ENCODE results near the gene PCDH9. TPM values are rescaled to one million over a fixed set of nuclear protein-coding genes. Genes with fewer than 3 reads are reported as not detected.

PCDH9 gene
- total RNA-seq, 4 donors from 2014 or later = 0.37 to 2.4 (median 1.5) TPM

DNA sequence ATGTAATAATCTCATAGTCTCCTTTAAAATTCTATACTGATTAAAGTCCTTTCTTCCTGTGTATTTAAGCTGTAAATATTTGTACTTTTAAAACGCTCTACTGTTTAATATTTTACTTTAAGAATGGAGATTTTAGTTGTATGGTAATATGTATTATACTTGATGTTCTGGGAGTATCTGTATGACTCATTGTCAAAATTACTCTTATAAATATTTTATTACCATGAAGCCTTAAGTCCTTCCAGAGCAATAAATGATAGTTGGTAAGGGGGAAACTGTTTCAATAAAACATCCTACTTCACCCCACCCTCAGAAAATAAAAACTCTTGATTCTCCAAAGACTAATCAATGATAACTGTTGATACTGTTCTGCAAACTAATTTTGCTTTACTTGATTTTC lies 6.4 kb downstream of the PCDH9 start:
- intact Hi-C loops (cut with DNase I; ENCODE audit: low total_unique reads) (no loop called here), in situ Hi-C loops (cut with MboI; ENCODE audit: low pct_ligation_motif_present in 1 of 4, low pct_unique_long_range_greater_than_20kb in 1 of 4, low sequenced_read_pairs in 3 of 4) (no loop called here)
- Histone ChIP-seq H3K4me3 (no peak overlapping the region), H3K36me3 (no peaks in the 10 kb centered on the region), H3K9me3 (no peaks in the 10 kb centered on the region), H3K4me1 (no peaks in the 10 kb centered on the region), H3K27me3 (peaks cover 8% of the 10 kb centered on the region), H3K27ac (no peak overlapping the region)
- WGBS, 2 donors (ENCODE audit: low coverage in 1 of 2) = 8 to 23% methylated on average over 1 of the region's 1 CpG
- TF ChIP-seq POLR2AphosphoS5 (IDR thresholded peaks at IDR 0.05) = no peak
- TF ChIP-seq POLR2A (IDR thresholded peaks at IDR 0.05) = no peak
- TF ChIP-seq EP300 (IDR thresholded peaks at IDR 0.05; ENCODE audit: low read depth) = no peak
- TF ChIP-seq, protein P1, sequence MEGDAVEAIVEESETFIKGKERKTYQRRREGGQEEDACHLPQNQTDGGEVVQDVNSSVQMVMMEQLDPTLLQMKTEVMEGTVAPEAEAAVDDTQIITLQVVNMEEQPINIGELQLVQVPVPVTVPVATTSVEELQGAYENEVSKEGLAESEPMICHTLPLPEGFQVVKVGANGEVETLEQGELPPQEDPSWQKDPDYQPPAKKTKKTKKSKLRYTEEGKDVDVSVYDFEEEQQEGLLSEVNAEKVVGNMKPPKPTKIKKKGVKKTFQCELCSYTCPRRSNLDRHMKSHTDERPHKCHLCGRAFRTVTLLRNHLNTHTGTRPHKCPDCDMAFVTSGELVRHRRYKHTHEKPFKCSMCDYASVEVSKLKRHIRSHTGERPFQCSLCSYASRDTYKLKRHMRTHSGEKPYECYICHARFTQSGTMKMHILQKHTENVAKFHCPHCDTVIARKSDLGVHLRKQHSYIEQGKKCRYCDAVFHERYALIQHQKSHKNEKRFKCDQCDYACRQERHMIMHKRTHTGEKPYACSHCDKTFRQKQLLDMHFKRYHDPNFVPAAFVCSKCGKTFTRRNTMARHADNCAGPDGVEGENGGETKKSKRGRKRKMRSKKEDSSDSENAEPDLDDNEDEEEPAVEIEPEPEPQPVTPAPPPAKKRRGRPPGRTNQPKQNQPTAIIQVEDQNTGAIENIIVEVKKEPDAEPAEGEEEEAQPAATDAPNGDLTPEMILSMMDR (IDR thresholded peaks at IDR 0.05) = no peak
- no peak for DNase-seq

DNA sequence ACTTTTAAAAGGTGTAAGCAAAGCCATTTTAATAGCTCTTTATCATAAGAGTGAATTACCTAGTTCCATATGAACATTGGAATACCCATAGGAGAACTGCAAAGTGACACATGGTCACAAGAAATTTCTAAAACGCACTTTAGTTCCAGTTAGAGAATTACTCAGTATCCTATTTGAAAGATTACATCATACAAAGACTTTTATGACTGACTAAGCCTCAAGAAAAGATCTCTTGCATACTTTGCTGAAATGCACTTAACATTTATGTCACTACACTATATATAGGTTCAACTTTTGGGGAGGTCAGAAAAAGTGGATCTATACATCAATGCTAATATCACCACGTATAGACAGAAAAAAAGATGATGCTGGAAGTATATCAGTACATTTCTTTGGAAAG lies 7.1 kb downstream of the PCDH9 start:
- no peak for DNase-seq
- WGBS, 2 donors (ENCODE audit: low coverage in 1 of 2) = 33 to 44% methylated on average over 2 of the region's 2 CpGs
- no peak overlapping the region for H3K27ac ChIP-seq
- intact Hi-C loops (cut with DNase I; ENCODE audit: low total_unique reads) = no loop called here
- no peaks in the 10 kb centered on the region for H3K9me3 ChIP-seq
- H3K4me1 ChIP-seq = no peaks in the 10 kb centered on the region
- peaks cover 3% of the 10 kb centered on the region for H3K27me3 ChIP-seq
- in situ Hi-C loops (cut with MboI; ENCODE audit: low pct_ligation_motif_present in 1 of 4, low pct_unique_long_range_greater_than_20kb in 1 of 4, low sequenced_read_pairs in 3 of 4) = no loop called here
- TF ChIP-seq EP300 (IDR thresholded peaks at IDR 0.05; ENCODE audit: low read depth) (no peak), POLR2AphosphoS5 (IDR thresholded peaks at IDR 0.05) (no peak), POLR2A (IDR thresholded peaks at IDR 0.05) (no peak)
- TF ChIP-seq, protein P1 (IDR thresholded peaks at IDR 0.05) = no peak
- no peak overlapping the region for H3K4me3 ChIP-seq
- no peaks in the 10 kb centered on the region for H3K36me3 ChIP-seq

DNA sequence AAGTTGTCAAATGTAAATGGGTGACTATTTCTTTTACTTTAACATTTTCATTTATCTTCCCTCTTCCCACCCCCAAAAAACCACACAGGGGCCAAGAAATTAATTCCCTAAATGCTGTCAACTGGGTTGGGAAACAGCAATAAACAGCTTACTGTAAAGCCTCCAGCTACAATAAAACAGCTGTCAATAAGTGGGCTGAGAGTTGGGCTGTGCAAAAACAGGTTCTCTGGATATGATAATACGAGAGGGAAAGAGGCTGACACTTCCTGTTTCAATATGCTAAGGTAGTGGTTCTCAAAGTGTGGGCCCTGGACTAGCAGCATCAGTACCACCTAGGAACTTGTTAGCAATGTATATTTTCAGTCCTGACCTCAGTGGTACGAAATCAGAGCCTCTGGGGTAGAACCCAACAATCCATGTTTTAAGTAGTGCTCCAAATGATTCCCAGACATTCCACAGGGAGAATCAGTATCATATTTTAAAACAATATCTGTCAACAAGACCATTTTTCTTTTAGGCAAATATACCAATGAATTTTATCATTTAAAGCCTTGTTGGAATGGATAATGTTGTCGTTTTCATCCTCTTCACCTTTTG lies 8.4 kb downstream of the PCDH9 start:
- H3K4me3 ChIP-seq = no peak overlapping the region
- H3K4me1 ChIP-seq = no peaks in the 10 kb centered on the region
- no peak for TF ChIP-seq POLR2A (IDR thresholded peaks at IDR 0.05)
- no peak for TF ChIP-seq EP300 (IDR thresholded peaks at IDR 0.05; ENCODE audit: low read depth)
- TF ChIP-seq, protein P1 (IDR thresholded peaks at IDR 0.05) = no peak
- TF ChIP-seq POLR2AphosphoS5 (IDR thresholded peaks at IDR 0.05) = no peak
- no peaks in the 10 kb centered on the region for H3K36me3 ChIP-seq
- H3K27ac ChIP-seq = no peak overlapping the region
- intact Hi-C loops (cut with DNase I; ENCODE audit: low total_unique reads) (no loop called here), in situ Hi-C loops (cut with MboI; ENCODE audit: low pct_ligation_motif_present in 1 of 4, low pct_unique_long_range_greater_than_20kb in 1 of 4, low sequenced_read_pairs in 3 of 4) (no loop called here)
- no peak for DNase-seq
- H3K9me3 ChIP-seq = no peaks in the 10 kb centered on the region
- 48 to 59% methylated on average over 3 of the region's 3 CpGs for WGBS, 2 donors (ENCODE audit: low coverage in 1 of 2)
- no peaks in the 10 kb centered on the region for H3K27me3 ChIP-seq

DNA sequence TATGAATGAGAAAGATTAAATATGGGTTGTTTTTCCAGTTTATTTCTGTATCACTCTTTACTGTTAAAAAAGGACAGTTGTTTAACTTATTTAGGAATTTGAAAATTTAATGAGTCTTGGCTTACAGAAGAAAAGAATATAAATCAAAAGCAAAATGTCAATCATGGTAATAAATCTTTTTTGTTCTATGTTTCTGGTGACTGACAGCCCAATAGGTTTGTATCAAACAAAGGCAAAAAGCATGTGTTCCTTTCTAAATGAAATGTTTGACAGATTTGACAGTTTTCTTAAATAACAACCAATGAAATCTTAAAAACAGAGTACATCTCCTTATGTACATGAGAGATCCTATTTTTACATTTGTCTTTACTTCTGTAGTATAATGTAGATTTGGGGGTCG lies 11.0 kb downstream of the PCDH9 start:
- no peaks in the 10 kb centered on the region for H3K36me3 ChIP-seq
- intact Hi-C loops (cut with DNase I; ENCODE audit: low total_unique reads) = no loop called here
- H3K27ac ChIP-seq = no peak overlapping the region
- no peak for TF ChIP-seq EP300 (IDR thresholded peaks at IDR 0.05; ENCODE audit: low read depth)
- TF ChIP-seq, protein P1 (IDR thresholded peaks at IDR 0.05) = no peak
- no peak for TF ChIP-seq POLR2AphosphoS5 (IDR thresholded peaks at IDR 0.05)
- no peak for TF ChIP-seq POLR2A (IDR thresholded peaks at IDR 0.05)
- no peaks in the 10 kb centered on the region for H3K4me1 ChIP-seq
- 75 to 83% methylated on average over 1 of the region's 1 CpG for WGBS, 2 donors (ENCODE audit: low coverage in 1 of 2)
- no peaks in the 10 kb centered on the region for H3K9me3 ChIP-seq
- DNase-seq = no peak
- no peak overlapping the region for H3K4me3 ChIP-seq
- in situ Hi-C loops (cut with MboI; ENCODE audit: low pct_ligation_motif_present in 1 of 4, low pct_unique_long_range_greater_than_20kb in 1 of 4, low sequenced_read_pairs in 3 of 4) = no loop called here
- no peaks in the 10 kb centered on the region for H3K27me3 ChIP-seq
